Adipocyte (in vitro differentiated cells): ENCODE measurements around the gene ZMIZ1.
A peak's percentile ranks its signal among the peaks of the same experiment; 100 is the strongest.

Source experiments
- DNase-seq: peaks from one replicate; pipeline ENCODE4 v3.0.0-alpha.2; 2015; ENCODE audit warnings: low read depth
- H3K27me3 ChIP-seq: replicated peaks from 2 replicates; pipeline ENCODE4 v1.7.0; 2013; ENCODE audit warnings: mild to moderate bottlenecking, low read length, moderate library complexity; ENCODE audit not compliant: control insufficient read depth, insufficient read depth
- H3K36me3 ChIP-seq: 2 replicates; pipeline ENCODE4 v1.7.0; 2013; ENCODE audit warnings: low read length, mild to moderate bottlenecking, moderate library complexity; ENCODE audit not compliant: control insufficient read depth, insufficient read depth, severe bottlenecking
- H3K4me1 ChIP-seq: 2 replicates; pipeline ENCODE4 v1.7.0; 2013; ENCODE audit warnings: mild to moderate bottlenecking, low read length, moderate library complexity; ENCODE audit not compliant: control insufficient read depth, insufficient read depth
- H3K4me3 ChIP-seq: 2 replicates; pipeline ENCODE4 v1.7.0; 2013; ENCODE audit warnings: mild to moderate bottlenecking, low read length, moderate library complexity
- H3K9ac ChIP-seq: 2 replicates; pipeline ENCODE4 v1.7.0; 2013; ENCODE audit warnings: mild to moderate bottlenecking, low read length, moderate library complexity
- H3K9me3 ChIP-seq: 2 replicates; pipeline ENCODE4 v1.7.0; 2013; ENCODE audit warnings: mild to moderate bottlenecking, low read length, moderate library complexity; ENCODE audit not compliant: control insufficient read depth

Gene ZMIZ1

DNA sequence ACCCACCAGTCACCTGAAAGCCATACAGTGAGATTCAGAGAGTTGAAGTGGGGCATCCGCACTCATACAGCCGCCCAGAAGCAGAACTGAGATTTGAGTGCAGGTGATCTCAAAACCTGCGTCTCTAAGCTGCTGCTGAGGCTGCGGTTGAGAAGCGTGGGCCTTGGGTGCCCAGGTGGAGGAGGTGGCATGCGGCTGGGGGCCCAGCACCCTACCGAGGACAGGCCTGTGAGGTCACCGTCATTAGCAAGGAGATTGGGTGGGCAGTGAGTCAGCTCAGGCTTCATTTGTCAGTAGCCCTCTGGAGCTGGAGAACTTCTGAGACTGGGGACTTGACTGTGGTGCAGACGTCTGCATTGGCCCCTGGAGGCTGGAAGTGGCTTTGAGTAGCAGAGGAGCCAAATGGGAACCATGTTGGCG lies 29.8 kb downstream of the ZMIZ1 start:
- H3K27me3 ChIP-seq, result no peaks in the 10 kb centered on the region
- H3K4me1 ChIP-seq, result peaks cover 62% of the 10 kb centered on the region
- peaks cover 26% of the 10 kb centered on the region for H3K36me3 ChIP-seq
- DNase-seq, result no peak
- no peak overlapping the region for H3K4me3 ChIP-seq
- no peaks in the 10 kb centered on the region for H3K9me3 ChIP-seq
- no peak overlapping the region for H3K9ac ChIP-seq

- no peak overlapping the region for H3K4me3 ChIP-seq
- no peak overlapping the region for H3K9ac ChIP-seq
- DNase-seq, result no peak
- peaks cover 62% of the 10 kb centered on the region for H3K4me1 ChIP-seq
- H3K36me3 ChIP-seq, result peaks cover 26% of the 10 kb centered on the region
- H3K27me3 ChIP-seq, result no peaks in the 10 kb centered on the region
- H3K9me3 ChIP-seq, result no peaks in the 10 kb centered on the region
Observed at GRCh38 chr10:79099898-79100448, 31.2 kb downstream of the ZMIZ1 start.

- no peaks in the 10 kb centered on the region for H3K27me3 ChIP-seq
- DNase-seq, result no peak
- no peak overlapping the region for H3K4me3 ChIP-seq
- H3K36me3 ChIP-seq, result peaks cover 25% of the 10 kb centered on the region
- no peaks in the 10 kb centered on the region for H3K9me3 ChIP-seq
- H3K9ac ChIP-seq, result no peak overlapping the region
- H3K4me1 ChIP-seq, result peaks cover 60% of the 10 kb centered on the region
Observed at GRCh38 chr10:79100771-79101170, 32.0 kb downstream of the ZMIZ1 start.

GRCh38 chr10:79101560-79102497 lies 33.1 kb downstream of the ZMIZ1 start:
- peaks cover 57% of the 10 kb centered on the region for H3K4me1 ChIP-seq
- DNase-seq, result peak; percentile 79
- no peaks in the 10 kb centered on the region for H3K9me3 ChIP-seq
- peak overlapping the region; percentile 60 for H3K9ac ChIP-seq
- H3K36me3 ChIP-seq, result peaks cover 21% of the 10 kb centered on the region
- no peak overlapping the region for H3K4me3 ChIP-seq
- H3K27me3 ChIP-seq, result no peaks in the 10 kb centered on the region

DNA sequence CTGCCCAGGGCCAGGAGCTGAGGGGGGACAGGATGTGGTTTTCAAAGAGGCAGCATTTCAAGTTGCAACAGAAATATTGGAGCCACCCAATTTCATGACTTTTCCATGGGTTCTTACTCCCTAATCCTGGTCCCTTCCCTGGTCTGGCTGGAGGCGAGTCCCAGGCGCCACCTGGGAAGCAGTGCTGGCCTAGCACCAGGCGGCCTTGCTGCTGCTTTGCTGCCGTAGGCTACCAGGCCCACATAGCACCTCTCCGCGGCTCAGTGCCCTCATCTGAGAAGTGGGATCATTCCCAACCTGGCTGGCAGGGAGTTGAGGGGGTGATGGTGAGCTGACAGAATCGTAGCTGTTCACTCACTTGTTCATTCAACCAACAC lies 33.7 kb downstream of the ZMIZ1 start:
- Histone ChIP-seq H3K36me3 (peaks cover 25% of the 10 kb centered on the region), H3K4me1 (peaks cover 54% of the 10 kb centered on the region), H3K27me3 (no peaks in the 10 kb centered on the region), H3K9ac (peak overlapping the region; percentile 60), H3K4me3 (no peak overlapping the region), H3K9me3 (no peaks in the 10 kb centered on the region)
- DNase-seq, result no peak

DNA sequence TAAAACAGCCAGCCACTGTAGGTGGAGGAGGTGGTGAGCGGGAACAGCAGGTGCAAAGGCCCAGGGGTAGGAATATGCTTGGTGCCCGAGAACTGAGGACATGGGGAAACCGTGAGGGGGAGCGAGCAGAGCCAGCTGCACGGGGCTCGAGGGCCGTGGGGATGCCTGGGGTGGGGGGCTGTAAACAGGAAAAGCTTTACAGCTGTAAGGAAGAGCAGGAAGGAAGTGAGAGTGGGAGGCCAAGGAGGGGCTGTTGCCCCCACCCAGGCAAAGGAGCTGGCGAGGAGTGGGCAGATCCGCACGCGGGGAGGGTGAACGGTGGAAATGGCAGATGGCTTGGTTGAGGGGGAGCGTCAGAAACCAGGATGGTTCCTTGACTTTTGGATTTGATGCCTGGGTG lies 34.4 kb downstream of the ZMIZ1 start:
- H3K4me3 ChIP-seq, result no peak overlapping the region
- no peaks in the 10 kb centered on the region for H3K27me3 ChIP-seq
- no peak overlapping the region for H3K9ac ChIP-seq
- H3K9me3 ChIP-seq, result no peaks in the 10 kb centered on the region
- H3K4me1 ChIP-seq, result peaks cover 47% of the 10 kb centered on the region
- peaks cover 25% of the 10 kb centered on the region for H3K36me3 ChIP-seq
- no peak for DNase-seq

DNA sequence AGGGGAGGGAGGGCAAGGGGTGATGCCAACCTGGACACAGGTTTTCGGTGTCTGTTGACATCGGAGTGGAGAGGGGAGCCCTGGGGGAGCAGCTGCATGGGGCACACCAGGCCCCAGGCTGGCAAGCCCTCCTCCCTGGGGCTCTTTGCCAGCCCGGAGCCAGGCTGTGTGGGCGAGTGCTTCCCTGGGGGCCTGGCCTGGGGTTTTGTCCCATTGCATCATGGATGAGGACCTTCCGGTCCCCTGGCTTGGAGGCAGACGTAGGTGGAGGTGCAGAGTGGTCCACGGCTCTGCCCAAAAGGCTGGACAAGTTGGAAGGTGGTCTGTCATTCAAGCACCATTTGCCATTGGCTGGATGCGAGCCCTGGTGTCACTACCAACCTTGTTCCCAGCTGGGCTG lies 34.8 kb downstream of the ZMIZ1 start:
- Histone ChIP-seq H3K4me1 (peaks cover 43% of the 10 kb centered on the region), H3K4me3 (no peak overlapping the region)

GRCh38 chr10:79105150-79105739 lies 36.5 kb downstream of the ZMIZ1 start:
- H3K9me3 ChIP-seq, result no peaks in the 10 kb centered on the region
- peaks cover 15% of the 10 kb centered on the region for H3K36me3 ChIP-seq
- H3K4me1 ChIP-seq, result peaks cover 40% of the 10 kb centered on the region
- no peak for DNase-seq
- peak overlapping the region; percentile 10 for H3K9ac ChIP-seq
- no peak overlapping the region for H3K4me3 ChIP-seq
- no peaks in the 10 kb centered on the region for H3K27me3 ChIP-seq

More for the DNA sequence above, 34.8 kb downstream of the ZMIZ1 start:
- H3K36me3 ChIP-seq, result peaks cover 25% of the 10 kb centered on the region
- no peak for DNase-seq
- no peaks in the 10 kb centered on the region for H3K27me3 ChIP-seq
- H3K9me3 ChIP-seq, result no peaks in the 10 kb centered on the region
- H3K9ac ChIP-seq, result no peak overlapping the region

- no peak overlapping the region for H3K9ac ChIP-seq
- peaks cover 40% of the 10 kb centered on the region for H3K4me1 ChIP-seq
- no peaks in the 10 kb centered on the region for H3K9me3 ChIP-seq
- H3K4me3 ChIP-seq, result no peak overlapping the region
- H3K27me3 ChIP-seq, result no peaks in the 10 kb centered on the region
- H3K36me3 ChIP-seq, result peaks cover 18% of the 10 kb centered on the region
- DNase-seq, result no peak
Observed at GRCh38 chr10:79105818-79106217, 37.1 kb downstream of the ZMIZ1 start.

GRCh38 chr10:79106256-79107050 lies 37.7 kb downstream of the ZMIZ1 start:
- Histone ChIP-seq H3K9me3 (no peaks in the 10 kb centered on the region), H3K36me3 (peaks cover 24% of the 10 kb centered on the region), H3K4me3 (no peak overlapping the region), H3K4me1 (peaks cover 44% of the 10 kb centered on the region), H3K9ac (no peak overlapping the region), H3K27me3 (no peaks in the 10 kb centered on the region)
- no peak for DNase-seq
